Measurements from ENCODE around the gene GSDME. TPM values are rescaled to one million over a fixed set of nuclear protein-coding genes. Genes with fewer than 3 reads are reported as not detected.

The GSDME gene
- polyA plus RNA-seq, 2 of the 4 experiments (the other 2 are of a cell fraction), result 51.0 to 55.9 TPM

DNA sequence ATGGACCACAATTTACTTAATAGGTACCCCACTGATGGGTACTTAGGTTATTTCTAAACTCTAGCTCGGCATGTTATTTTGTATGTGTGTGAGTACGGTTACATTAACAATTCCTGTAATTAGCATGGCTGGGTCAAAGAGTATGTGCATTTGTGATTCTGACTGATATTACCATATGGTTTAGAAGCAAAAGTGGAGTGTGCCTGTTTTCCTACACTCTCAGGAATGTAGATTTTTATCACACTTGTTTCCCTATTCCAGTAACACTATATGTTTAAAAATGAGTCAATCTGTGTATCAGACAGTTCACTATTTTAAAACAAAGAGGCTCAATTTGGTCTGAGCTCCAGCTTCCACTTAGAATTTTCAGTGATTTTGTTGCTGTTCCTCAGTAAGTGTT is 44.6 kb upstream of the GSDME start:
- DNase-seq (ENCODE audit: low read depth in 1 of 2, low spot score in 1 of 2) (no peak), FAIRE-seq (no peak), ATAC-seq (no peak)
- POLR2A ChIA-PET, result no interaction called here
- WGBS (ENCODE audit: missing lambda C conversion rate), result 96% methylated on average over 2 of the region's 2 CpGs
- no peaks in the 10 kb centered on the region for H3K9me3 ChIP-seq
- no peak overlapping the region for H3K27ac ChIP-seq
- CTCF ChIA-PET, result interaction anchor here (1.0 to 5.2 kb wide), 8 partner anchors 11 to 296 kb away, joined by 3 to 27 read pairs (median 6); no protein-coding TSS in a partner anchor
- no peak overlapping the region for H3K4me2 ChIP-seq
- no peaks in the 10 kb centered on the region for H3K4me1 ChIP-seq
- no peak overlapping the region for H3K4me3 ChIP-seq
- TF ChIP-seq JUN (IDR thresholded peaks at IDR 0.05) (no peak), POLR2A (IDR thresholded peaks at IDR 0.05; ENCODE audit: low read length) (no peak), MAX (IDR thresholded peaks at IDR 0.05) (no peak), CHD2 (IDR thresholded peaks at IDR 0.05; ENCODE audit: low read length, partially characterized antibody) (no peak), USF2 (IDR thresholded peaks at IDR 0.05) (no peak), HEYL (CRISPR knock-in tag; IDR thresholded peaks at IDR 0.05) (no peak), RAD21 (conservative IDR thresholded peaks at IDR 0.05 in 1 of 2, IDR thresholded peaks at IDR 0.05 in 1 of 2) (no peak), PHF8 (IDR thresholded peaks at IDR 0.05; ENCODE audit: borderline replicate concordance, low read depth) (no peak), HMGXB4 (CRISPR knock-in tag; IDR thresholded peaks at IDR 0.05; ENCODE audit: borderline replicate concordance) (no peak), RNF2 (IDR thresholded peaks at IDR 0.05; ENCODE audit: borderline replicate concordance, low read depth) (no peak), CBX8 (IDR thresholded peaks at IDR 0.05) (no peak), EHF (CRISPR knock-in tag; IDR thresholded peaks at IDR 0.05) (no peak), HOXB5 (CRISPR knock-in tag; IDR thresholded peaks at IDR 0.05) (no peak), NFE2L2 (conservative IDR thresholded peaks at IDR 0.05; ENCODE audit: low read length) (no peak), MAZ (IDR thresholded peaks at IDR 0.05; ENCODE audit: borderline replicate concordance, low read depth, low read length) (no peak), HOXB13 (CRISPR knock-in tag; IDR thresholded peaks at IDR 0.05; ENCODE audit: low read depth) (no peak), BHLHE40 (IDR thresholded peaks at IDR 0.05; ENCODE audit: low read depth, low read length) (no peak), KDM1A (IDR thresholded peaks at IDR 0.05; ENCODE audit: low read depth) (no peak)
- TF ChIP-seq, protein P1, sequence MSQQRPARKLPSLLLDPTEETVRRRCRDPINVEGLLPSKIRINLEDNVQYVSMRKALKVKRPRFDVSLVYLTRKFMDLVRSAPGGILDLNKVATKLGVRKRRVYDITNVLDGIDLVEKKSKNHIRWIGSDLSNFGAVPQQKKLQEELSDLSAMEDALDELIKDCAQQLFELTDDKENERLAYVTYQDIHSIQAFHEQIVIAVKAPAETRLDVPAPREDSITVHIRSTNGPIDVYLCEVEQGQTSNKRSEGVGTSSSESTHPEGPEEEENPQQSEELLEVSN (IDR thresholded peaks at IDR 0.05; ENCODE audit: borderline replicate concordance, low read depth), result no peak
- TF ChIP-seq, protein P2, sequence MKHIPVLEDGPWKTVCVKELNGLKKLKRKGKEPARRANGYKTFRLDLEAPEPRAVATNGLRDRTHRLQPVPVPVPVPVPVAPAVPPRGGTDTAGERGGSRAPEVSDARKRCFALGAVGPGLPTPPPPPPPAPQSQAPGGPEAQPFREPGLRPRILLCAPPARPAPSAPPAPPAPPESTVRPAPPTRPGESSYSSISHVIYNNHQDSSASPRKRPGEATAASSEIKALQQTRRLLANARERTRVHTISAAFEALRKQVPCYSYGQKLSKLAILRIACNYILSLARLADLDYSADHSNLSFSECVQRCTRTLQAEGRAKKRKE (CRISPR knock-in tag; IDR thresholded peaks at IDR 0.05; ENCODE audit: low read depth), result no peak

DNA sequence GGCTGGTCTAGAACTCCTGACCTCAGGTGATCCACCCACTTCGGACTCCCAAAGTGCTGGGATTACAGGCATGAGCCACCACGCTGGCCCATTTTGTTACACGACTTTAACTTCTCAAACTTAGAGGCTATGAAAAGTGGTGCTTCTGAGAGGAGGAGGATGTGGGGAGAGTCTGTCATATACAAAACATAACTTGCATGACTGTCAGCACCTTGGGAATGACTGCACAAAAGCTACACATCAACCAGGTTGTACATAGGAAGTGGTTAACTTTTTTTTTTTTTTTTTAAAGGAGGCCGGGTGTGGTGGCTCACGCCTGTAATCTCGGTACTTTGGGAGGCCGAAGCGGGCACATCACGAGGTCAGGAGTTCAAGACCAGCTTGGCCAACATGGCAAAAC is 43.4 kb upstream of the GSDME start:
- no peak overlapping the region for H3K4me2 ChIP-seq
- no peaks in the 10 kb centered on the region for H3K9me3 ChIP-seq
- TF ChIP-seq MAZ (IDR thresholded peaks at IDR 0.05; ENCODE audit: borderline replicate concordance, low read depth, low read length) (no peak), CBX8 (IDR thresholded peaks at IDR 0.05) (no peak), GATA3 (IDR thresholded peaks at IDR 0.05; ENCODE audit: borderline replicate concordance) (no peak), RNF2 (IDR thresholded peaks at IDR 0.05; ENCODE audit: borderline replicate concordance, low read depth) (no peak), RCOR1 (IDR thresholded peaks at IDR 0.05; ENCODE audit: low read depth, low read length) (no peak), RARB (CRISPR knock-in tag; IDR thresholded peaks at IDR 0.05) (no peak), BHLHE40 (IDR thresholded peaks at IDR 0.05; ENCODE audit: low read depth, low read length) (no peak), CHD4 (IDR thresholded peaks at IDR 0.05; ENCODE audit: borderline replicate concordance) (no peak), RFX5 (IDR thresholded peaks at IDR 0.05) (no peak)
- no peaks in the 10 kb centered on the region for H3K4me1 ChIP-seq
- DNase-seq (ENCODE audit: low read depth in 1 of 2, low spot score in 1 of 2), result no peak
- WGBS (ENCODE audit: missing lambda C conversion rate), result 96% methylated on average over 9 of the region's 9 CpGs
- FAIRE-seq, result no peak
- no peak overlapping the region for H3K27ac ChIP-seq
- ChIA-PET CTCF (interaction anchor here (0.9 to 5.2 kb wide), 5 partner anchors 13 to 297 kb away, joined by 3 to 27 read pairs (median 7); no protein-coding TSS in a partner anchor), POLR2A (no interaction called here)
- no peak for ATAC-seq
- no peak overlapping the region for H3K4me3 ChIP-seq
